Stimulated activated CD4-positive, alpha-beta T cell treated with anti-CD3 and anti-CD28 coated beads, Interleukin-1b, Interleukin-23, amount 100 ng/mL, for 24 hours (primary cell): ENCODE results near the gene FUT7.

ENCODE experiments used
- DNase-seq, 4 experiments: peaks; one replicate each; pipeline ENCODE4 v3.0.0-alpha.2; 2020; ENCODE audit warnings: low read depth in 4 of 4, low spot score in 1 of 4

Gene FUT7

GRCh38 chr9:136985027-136985602 is 46.8 kb downstream of the FUT7 start:
- DNase-seq = no peak

DNA sequence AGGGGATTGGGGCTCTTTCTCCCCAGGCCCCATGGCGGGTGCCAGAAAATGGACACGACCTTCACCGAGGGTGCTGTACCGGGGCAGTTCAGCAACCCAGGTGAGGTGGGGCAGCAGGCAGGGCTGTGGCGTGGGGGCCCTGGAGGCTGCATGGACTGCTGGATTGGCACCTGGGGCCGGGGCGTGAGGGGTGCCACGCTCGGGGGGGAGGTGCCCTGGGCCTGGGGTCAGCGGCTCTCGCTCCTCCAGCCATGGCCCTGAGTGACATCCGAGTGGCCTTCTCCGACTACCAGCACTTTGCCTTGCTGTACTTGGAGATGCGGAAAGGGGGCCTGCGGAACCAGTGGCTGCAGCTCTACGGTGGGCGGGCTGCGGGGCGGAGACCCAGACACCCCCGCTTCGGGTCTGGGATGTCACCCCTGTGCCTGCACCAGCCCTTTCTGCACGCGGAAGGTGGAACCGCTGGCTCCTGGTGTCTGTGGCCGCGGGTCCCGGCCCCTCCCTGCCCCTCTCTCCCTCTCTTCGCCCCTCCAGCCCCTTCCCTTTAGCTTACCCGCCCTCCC is 47.3 kb downstream of the FUT7 start:
- no peak for DNase-seq

GRCh38 chr9:136983656-136984314 is 48.1 kb downstream of the FUT7 start:
- no peak for DNase-seq

GRCh38 chr9:136983167-136983566 is 48.7 kb downstream of the FUT7 start:
- DNase-seq = no peak

GRCh38 chr9:136982232-136983051 is 49.4 kb downstream of the FUT7 start, which contains the start of gene LCNL1:
TSS of gene LCNL1 (plus strand) at chr9:136982993. CDS start at chr9:136983587, 594 bp downstream.
- no peak for DNase-seq

DNA sequence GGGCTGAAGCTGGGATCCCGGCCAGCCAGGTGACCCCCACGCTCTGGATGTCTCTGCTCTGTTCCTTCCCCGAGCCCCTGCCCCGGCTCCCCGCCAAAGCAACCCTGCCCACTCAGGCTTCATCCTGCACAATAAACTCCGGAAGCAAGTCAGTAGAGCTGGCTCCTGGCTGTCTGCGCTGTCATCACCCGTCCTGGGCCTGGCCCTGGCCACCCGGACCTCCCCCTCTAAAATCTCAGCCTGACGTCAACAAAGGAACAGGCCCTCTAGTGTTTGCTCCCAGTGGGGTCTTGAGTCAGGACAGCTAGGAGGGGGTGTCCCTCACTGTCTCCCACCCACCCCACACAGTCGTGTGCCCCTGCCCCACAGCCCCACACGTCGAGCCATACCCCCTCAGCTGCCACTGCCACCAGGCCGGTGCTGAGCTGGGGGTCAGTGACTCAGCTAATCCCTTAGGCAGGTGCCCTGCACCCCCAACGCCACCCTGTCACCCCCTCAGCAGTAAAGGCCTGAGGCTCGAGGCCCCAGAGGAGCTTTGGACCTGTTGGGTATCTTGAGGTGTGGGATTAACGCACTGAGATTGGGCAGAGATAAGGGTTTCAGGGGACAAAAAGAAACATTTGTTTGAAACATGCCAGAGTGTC is 50.2 kb downstream of the FUT7 start:
- DNase-seq = no peak

GRCh38 chr9:136980669-136981478 is 51.0 kb downstream of the FUT7 start:
- DNase-seq = no peak
